ENCODE results near the gene C10orf71. TPM values are rescaled to one million over a fixed set of nuclear protein-coding genes. Genes with fewer than 3 reads are reported as not detected.

C10orf71 gene
- total RNA-seq, 2 donors from 2014 or later, result 0.15 TPM; not detected in 1

DNA sequence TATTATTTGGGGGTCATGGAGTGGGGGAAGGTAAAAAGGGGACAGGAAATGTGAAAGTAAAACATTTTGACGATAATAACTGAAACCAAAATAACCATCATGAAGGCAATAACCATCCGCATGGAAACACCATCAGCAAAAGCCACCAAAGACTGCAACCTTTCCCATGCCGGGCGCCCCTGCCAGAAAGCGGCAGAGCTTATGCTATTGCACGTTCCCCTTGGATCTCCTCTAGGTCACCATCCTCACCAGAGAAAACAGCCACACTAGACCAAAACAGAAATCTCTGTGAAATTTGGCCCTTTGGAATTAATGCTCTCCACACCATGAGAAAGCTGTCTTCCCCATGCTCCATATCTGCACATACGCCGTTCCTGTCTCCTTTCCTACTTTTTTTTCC, 65.8 kb downstream of the C10orf71 start:
- H3K9me3 Mint-ChIP-seq, result no peaks in the 10 kb centered on the region
- peaks cover 3% of the 10 kb centered on the region for H3K4me1 Mint-ChIP-seq
- no peak overlapping the region for H3K4me3 Mint-ChIP-seq
- no peaks in the 10 kb centered on the region for H3K36me3 ChIP-seq (ENCODE audit: control insufficient read depth, insufficient read depth, low read length)
- TF ChIP-seq, protein P1, sequence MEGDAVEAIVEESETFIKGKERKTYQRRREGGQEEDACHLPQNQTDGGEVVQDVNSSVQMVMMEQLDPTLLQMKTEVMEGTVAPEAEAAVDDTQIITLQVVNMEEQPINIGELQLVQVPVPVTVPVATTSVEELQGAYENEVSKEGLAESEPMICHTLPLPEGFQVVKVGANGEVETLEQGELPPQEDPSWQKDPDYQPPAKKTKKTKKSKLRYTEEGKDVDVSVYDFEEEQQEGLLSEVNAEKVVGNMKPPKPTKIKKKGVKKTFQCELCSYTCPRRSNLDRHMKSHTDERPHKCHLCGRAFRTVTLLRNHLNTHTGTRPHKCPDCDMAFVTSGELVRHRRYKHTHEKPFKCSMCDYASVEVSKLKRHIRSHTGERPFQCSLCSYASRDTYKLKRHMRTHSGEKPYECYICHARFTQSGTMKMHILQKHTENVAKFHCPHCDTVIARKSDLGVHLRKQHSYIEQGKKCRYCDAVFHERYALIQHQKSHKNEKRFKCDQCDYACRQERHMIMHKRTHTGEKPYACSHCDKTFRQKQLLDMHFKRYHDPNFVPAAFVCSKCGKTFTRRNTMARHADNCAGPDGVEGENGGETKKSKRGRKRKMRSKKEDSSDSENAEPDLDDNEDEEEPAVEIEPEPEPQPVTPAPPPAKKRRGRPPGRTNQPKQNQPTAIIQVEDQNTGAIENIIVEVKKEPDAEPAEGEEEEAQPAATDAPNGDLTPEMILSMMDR (conservative IDR thresholded peaks at IDR 0.05), result no peak
- no peak overlapping the region for H3K9ac ChIP-seq (ENCODE audit: extremely low read depth, low read length, poor library complexity, severe bottlenecking)
- no peaks in the 10 kb centered on the region for H3K9me3 ChIP-seq (ENCODE audit: control insufficient read depth, low read length)
- no peaks in the 10 kb centered on the region for H3K27me3 ChIP-seq (ENCODE audit: control insufficient read depth, insufficient read depth, low read length, poor library complexity, severe bottlenecking)
- no peak for DNase-seq
- H3K27ac Mint-ChIP-seq, result no peak overlapping the region
- H3K27ac ChIP-seq (ENCODE audit: low read depth, low read length), result no peak overlapping the region
- H3K4me3 ChIP-seq (ENCODE audit: low read length), result no peak overlapping the region
- no peaks in the 10 kb centered on the region for H3K4me1 ChIP-seq (ENCODE audit: control insufficient read depth, insufficient read depth, low read length)
- H3K27me3 Mint-ChIP-seq (ENCODE audit: insufficient read depth), result no peaks in the 10 kb centered on the region
- no peaks in the 10 kb centered on the region for H3K36me3 Mint-ChIP-seq (ENCODE audit: low read depth)
- WGBS, 2 experiments (ENCODE audit: insufficient coverage in 1 of 2, insufficient read length in 1 of 2), result 87 to 90% methylated on average over 8 of the region's 8 CpGs

DNA sequence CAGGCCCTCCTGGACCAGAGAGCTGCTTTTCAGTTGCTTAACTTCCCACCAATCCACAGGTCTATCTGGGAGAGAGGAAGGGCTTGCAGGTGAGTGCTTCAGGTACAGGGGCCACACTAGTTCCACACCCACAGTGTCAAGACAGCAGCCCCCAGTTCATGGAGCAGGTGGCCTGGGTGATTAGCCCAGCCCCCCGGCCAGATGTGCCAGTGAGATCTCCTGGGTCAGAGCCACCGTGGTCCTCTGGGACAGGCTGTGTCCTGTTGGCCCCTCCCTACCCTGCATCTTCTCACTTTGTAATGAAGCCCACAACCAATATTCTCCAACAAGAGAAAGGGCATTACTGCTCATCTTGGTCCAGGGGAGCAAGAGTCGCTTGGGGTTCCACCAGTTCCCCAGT, 66.3 kb downstream of the C10orf71 start:
- H3K4me1 Mint-ChIP-seq, result no peaks in the 10 kb centered on the region
- H3K27me3 Mint-ChIP-seq (ENCODE audit: insufficient read depth), result no peaks in the 10 kb centered on the region
- no peaks in the 10 kb centered on the region for H3K9me3 Mint-ChIP-seq
- whole genome bisulfite sequencing, 2 experiments (ENCODE audit: insufficient coverage in 1 of 2, insufficient read length in 1 of 2), result 80 to 92% methylated on average over 2 to 3 of the region's 3 CpGs
- Histone ChIP-seq H3K27me3 (ENCODE audit: control insufficient read depth, insufficient read depth, low read length, poor library complexity, severe bottlenecking) (no peaks in the 10 kb centered on the region), H3K27ac (ENCODE audit: low read depth, low read length) (no peak overlapping the region), H3K36me3 (ENCODE audit: control insufficient read depth, insufficient read depth, low read length) (no peaks in the 10 kb centered on the region), H3K4me1 (ENCODE audit: control insufficient read depth, insufficient read depth, low read length) (no peaks in the 10 kb centered on the region), H3K4me3 (ENCODE audit: low read length) (no peak overlapping the region), H3K9me3 (ENCODE audit: control insufficient read depth, low read length) (no peaks in the 10 kb centered on the region), H3K9ac (ENCODE audit: extremely low read depth, low read length, poor library complexity, severe bottlenecking) (no peak overlapping the region)
- H3K4me3 Mint-ChIP-seq, result no peak overlapping the region
- DNase-seq, result no peak
- H3K36me3 Mint-ChIP-seq (ENCODE audit: low read depth), result no peaks in the 10 kb centered on the region
- TF ChIP-seq, protein P1 (conservative IDR thresholded peaks at IDR 0.05), result no peak
- H3K27ac Mint-ChIP-seq, result no peak overlapping the region

DNA sequence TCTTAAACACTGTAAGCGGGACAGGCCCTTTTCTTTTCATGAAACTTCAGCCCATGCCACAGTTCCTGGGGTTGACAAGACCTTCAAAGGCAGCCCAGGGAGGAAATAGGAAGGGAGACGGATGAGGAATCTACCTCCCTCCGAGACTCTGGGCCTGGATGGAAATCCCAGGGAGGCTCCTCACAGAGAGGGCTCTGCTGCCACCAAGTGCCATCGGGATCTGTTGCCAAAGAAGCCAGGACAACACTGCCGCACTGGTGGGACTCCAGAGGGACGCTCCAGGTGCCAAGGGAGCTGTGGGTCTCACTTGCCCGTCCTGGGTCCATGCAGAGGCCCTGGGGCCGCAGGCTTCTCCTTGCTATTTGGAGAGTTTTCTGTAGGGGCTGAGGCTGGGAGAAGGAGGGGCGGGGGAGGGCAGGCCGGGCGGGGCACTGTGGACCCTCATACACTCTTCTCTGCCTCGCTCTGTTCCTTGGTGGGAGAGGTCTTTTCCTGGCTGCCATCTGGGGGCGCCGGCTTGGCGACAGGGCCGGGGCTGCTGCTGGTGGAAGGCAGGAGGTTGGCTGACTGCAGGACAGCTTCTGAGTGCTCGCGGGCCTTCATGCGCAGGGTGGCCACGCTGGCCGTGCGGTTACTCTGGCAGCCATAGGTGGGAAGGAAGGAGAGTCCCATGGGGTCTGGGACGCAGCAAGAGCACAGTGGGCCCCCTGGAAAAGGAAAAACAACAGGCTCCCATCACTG, 66.9 kb downstream of the C10orf71 start:
- Histone ChIP-seq H3K9ac (ENCODE audit: extremely low read depth, low read length, poor library complexity, severe bottlenecking) (no peak overlapping the region), H3K27ac (ENCODE audit: low read depth, low read length) (no peak overlapping the region), H3K36me3 (ENCODE audit: control insufficient read depth, insufficient read depth, low read length) (no peaks in the 10 kb centered on the region), H3K9me3 (ENCODE audit: control insufficient read depth, low read length) (no peaks in the 10 kb centered on the region), H3K4me3 (ENCODE audit: low read length) (no peak overlapping the region), H3K27me3 (ENCODE audit: control insufficient read depth, insufficient read depth, low read length, poor library complexity, severe bottlenecking) (no peaks in the 10 kb centered on the region), H3K4me1 (ENCODE audit: control insufficient read depth, insufficient read depth, low read length) (no peaks in the 10 kb centered on the region)
- Mint-ChIP-seq H3K4me3 (no peak overlapping the region), H3K4me1 (no peaks in the 10 kb centered on the region), H3K27me3 (ENCODE audit: insufficient read depth) (no peaks in the 10 kb centered on the region), H3K36me3 (ENCODE audit: low read depth) (no peaks in the 10 kb centered on the region), H3K9me3 (no peaks in the 10 kb centered on the region), H3K27ac (no peak overlapping the region)
- WGBS, 2 experiments (ENCODE audit: insufficient coverage in 1 of 2, insufficient read length in 1 of 2), result 87 to 94% methylated on average over 8 to 23 of the region's 23 CpGs
- TF ChIP-seq, protein P1 (conservative IDR thresholded peaks at IDR 0.05), result peak; percentile 19
- DNase-seq, result no peak

Measured in endodermal cell (in vitro differentiated cells).